SK-N-MC (cell line): ENCODE measurements around the gene SCRT2.

ENCODE experiments used
- EZH2 ChIP-seq: fragments of 200-600 bp; sonication (generic); IDR thresholded peaks from one replicate; pipeline ENCODE4 v1.6.1; 2017; ENCODE audit warnings: antibody characterized with exemption
- FOXP2 ChIP-seq: optimal IDR thresholded peaks from 2 replicates; pipeline ENCODE3; 2011; ENCODE audit warnings: mild to moderate bottlenecking, moderate library complexity; ENCODE audit not compliant: insufficient read depth; ENCODE audit errors: extremely low read length, control extremely low read depth
- POLR2AphosphoS5 ChIP-seq: IDR thresholded peaks from 2 replicates; pipeline ENCODE4 v1.6.1; 2012; ENCODE audit warnings: mild to moderate bottlenecking, low read depth, low read length, borderline replicate concordance

GRCh38 chr20:719068-719467 lies 43.5 kb upstream of the SCRT2 start:
- no peak for TF ChIP-seq EZH2
- TF ChIP-seq POLR2AphosphoS5, result no peak
- no peak for TF ChIP-seq FOXP2
